ENCODE results near the gene GCGR.

Gene GCGR

DNA sequence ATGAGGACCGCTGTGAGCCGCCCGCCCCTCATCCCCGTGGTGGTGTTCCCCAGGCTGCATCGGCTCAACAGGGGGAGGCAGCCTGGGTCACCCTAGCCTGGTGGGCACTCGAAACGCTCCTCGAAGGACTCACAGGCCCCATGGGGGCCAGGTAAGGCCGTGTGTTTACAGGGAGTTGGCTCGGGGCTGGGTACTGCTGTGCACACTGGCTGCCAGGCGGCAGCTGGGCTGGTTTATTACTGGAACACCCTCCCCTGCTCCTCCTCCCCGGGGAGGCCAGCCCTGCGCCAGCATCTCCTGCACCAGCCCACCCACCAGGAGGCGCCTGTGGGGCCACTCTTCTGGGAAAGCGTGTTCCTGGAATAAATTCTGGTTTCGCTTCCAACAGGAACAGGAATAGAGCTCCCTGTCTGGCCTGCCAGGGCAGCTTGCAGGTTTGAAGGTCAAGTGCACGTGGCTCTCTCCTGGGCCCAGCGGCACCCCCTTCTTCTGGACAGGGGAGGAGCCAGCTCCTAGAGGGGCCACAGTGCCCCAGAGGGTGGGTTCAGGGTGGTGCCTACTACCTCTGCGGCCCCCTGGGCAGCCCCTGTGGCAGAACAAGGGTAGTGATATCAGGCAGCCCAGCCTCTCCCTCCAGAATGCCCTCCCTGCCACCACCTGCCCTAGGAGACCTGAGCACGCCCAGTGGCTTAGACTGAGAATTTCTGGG, 17.8 kb downstream of the GCGR start (continued):
- TF ChIP-seq, protein P1, sequence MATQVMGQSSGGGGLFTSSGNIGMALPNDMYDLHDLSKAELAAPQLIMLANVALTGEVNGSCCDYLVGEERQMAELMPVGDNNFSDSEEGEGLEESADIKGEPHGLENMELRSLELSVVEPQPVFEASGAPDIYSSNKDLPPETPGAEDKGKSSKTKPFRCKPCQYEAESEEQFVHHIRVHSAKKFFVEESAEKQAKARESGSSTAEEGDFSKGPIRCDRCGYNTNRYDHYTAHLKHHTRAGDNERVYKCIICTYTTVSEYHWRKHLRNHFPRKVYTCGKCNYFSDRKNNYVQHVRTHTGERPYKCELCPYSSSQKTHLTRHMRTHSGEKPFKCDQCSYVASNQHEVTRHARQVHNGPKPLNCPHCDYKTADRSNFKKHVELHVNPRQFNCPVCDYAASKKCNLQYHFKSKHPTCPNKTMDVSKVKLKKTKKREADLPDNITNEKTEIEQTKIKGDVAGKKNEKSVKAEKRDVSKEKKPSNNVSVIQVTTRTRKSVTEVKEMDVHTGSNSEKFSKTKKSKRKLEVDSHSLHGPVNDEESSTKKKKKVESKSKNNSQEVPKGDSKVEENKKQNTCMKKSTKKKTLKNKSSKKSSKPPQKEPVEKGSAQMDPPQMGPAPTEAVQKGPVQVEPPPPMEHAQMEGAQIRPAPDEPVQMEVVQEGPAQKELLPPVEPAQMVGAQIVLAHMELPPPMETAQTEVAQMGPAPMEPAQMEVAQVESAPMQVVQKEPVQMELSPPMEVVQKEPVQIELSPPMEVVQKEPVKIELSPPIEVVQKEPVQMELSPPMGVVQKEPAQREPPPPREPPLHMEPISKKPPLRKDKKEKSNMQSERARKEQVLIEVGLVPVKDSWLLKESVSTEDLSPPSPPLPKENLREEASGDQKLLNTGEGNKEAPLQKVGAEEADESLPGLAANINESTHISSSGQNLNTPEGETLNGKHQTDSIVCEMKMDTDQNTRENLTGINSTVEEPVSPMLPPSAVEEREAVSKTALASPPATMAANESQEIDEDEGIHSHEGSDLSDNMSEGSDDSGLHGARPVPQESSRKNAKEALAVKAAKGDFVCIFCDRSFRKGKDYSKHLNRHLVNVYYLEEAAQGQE (tag by site-specific recombination; IDR thresholded peaks at IDR 0.05): no peak
- TF ChIP-seq ZNF248 (tag by site-specific recombination; IDR thresholded peaks at IDR 0.05): no peak
- TF ChIP-seq, protein P2, sequence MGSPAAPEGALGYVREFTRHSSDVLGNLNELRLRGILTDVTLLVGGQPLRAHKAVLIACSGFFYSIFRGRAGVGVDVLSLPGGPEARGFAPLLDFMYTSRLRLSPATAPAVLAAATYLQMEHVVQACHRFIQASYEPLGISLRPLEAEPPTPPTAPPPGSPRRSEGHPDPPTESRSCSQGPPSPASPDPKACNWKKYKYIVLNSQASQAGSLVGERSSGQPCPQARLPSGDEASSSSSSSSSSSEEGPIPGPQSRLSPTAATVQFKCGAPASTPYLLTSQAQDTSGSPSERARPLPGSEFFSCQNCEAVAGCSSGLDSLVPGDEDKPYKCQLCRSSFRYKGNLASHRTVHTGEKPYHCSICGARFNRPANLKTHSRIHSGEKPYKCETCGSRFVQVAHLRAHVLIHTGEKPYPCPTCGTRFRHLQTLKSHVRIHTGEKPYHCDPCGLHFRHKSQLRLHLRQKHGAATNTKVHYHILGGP (tag by site-specific recombination; IDR thresholded peaks at IDR 0.05): no peak
- TF ChIP-seq GLIS2 (tag by site-specific recombination; IDR thresholded peaks at IDR 0.05): no peak; the same call in 1 of the 2 replicates
- TF ChIP-seq ZNF112 (tag by site-specific recombination; IDR thresholded peaks at IDR 0.05): no peak
- TF ChIP-seq, protein P3, sequence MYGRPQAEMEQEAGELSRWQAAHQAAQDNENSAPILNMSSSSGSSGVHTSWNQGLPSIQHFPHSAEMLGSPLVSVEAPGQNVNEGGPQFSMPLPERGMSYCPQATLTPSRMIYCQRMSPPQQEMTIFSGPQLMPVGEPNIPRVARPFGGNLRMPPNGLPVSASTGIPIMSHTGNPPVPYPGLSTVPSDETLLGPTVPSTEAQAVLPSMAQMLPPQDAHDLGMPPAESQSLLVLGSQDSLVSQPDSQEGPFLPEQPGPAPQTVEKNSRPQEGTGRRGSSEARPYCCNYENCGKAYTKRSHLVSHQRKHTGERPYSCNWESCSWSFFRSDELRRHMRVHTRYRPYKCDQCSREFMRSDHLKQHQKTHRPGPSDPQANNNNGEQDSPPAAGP (tag by site-specific recombination; IDR thresholded peaks at IDR 0.05): 0 out of 2 replicates have a peak, but pooled peaks have one; percentile 27
- TF ChIP-seq ZBTB21 (tag by site-specific recombination; IDR thresholded peaks at IDR 0.05): no peak
- TF ChIP-seq YY2 (tag by site-specific recombination; IDR thresholded peaks at IDR 0.05): no peak
- TF ChIP-seq BCL11B (tag by site-specific recombination; IDR thresholded peaks at IDR 0.05; ENCODE audit: low read depth): no peak
- no peak for TF ChIP-seq ZNF133 (tag by site-specific recombination; IDR thresholded peaks at IDR 0.05)
- TF ChIP-seq, protein P4, sequence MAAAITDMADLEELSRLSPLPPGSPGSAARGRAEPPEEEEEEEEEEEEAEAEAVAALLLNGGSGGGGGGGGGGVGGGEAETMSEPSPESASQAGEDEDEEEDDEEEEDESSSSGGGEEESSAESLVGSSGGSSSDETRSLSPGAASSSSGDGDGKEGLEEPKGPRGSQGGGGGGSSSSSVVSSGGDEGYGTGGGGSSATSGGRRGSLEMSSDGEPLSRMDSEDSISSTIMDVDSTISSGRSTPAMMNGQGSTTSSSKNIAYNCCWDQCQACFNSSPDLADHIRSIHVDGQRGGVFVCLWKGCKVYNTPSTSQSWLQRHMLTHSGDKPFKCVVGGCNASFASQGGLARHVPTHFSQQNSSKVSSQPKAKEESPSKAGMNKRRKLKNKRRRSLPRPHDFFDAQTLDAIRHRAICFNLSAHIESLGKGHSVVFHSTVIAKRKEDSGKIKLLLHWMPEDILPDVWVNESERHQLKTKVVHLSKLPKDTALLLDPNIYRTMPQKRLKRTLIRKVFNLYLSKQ (tag by site-specific recombination; IDR thresholded peaks at IDR 0.05; ENCODE audit: borderline replicate concordance): no peak
- no peak for TF ChIP-seq HOXC10 (CRISPR knock-in tag; IDR thresholded peaks at IDR 0.05)
- TF ChIP-seq ZNF146 (tag by site-specific recombination; IDR thresholded peaks at IDR 0.05): no peak
- TF ChIP-seq OSR2 (tag by site-specific recombination; IDR thresholded peaks at IDR 0.05): no peak
- TF ChIP-seq, protein P5, sequence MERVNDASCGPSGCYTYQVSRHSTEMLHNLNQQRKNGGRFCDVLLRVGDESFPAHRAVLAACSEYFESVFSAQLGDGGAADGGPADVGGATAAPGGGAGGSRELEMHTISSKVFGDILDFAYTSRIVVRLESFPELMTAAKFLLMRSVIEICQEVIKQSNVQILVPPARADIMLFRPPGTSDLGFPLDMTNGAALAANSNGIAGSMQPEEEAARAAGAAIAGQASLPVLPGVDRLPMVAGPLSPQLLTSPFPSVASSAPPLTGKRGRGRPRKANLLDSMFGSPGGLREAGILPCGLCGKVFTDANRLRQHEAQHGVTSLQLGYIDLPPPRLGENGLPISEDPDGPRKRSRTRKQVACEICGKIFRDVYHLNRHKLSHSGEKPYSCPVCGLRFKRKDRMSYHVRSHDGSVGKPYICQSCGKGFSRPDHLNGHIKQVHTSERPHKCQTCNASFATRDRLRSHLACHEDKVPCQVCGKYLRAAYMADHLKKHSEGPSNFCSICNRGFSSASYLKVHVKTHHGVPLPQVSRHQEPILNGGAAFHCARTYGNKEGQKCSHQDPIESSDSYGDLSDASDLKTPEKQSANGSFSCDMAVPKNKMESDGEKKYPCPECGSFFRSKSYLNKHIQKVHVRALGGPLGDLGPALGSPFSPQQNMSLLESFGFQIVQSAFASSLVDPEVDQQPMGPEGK (tag by site-specific recombination; IDR thresholded peaks at IDR 0.05): peak; percentile 63; the same call in 1 of the 2 replicates
- TF ChIP-seq, protein P6, sequence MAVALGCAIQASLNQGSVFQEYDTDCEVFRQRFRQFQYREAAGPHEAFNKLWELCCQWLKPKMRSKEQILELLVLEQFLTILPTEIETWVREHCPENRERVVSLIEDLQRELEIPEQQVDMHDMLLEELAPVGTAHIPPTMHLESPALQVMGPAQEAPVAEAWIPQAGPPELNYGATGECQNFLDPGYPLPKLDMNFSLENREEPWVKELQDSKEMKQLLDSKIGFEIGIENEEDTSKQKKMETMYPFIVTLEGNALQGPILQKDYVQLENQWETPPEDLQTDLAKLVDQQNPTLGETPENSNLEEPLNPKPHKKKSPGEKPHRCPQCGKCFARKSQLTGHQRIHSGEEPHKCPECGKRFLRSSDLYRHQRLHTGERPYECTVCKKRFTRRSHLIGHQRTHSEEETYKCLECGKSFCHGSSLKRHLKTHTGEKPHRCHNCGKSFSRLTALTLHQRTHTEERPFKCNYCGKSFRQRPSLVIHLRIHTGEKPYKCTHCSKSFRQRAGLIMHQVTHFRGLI (tag by site-specific recombination; IDR thresholded peaks at IDR 0.05): no peak
- TF ChIP-seq, protein P7, sequence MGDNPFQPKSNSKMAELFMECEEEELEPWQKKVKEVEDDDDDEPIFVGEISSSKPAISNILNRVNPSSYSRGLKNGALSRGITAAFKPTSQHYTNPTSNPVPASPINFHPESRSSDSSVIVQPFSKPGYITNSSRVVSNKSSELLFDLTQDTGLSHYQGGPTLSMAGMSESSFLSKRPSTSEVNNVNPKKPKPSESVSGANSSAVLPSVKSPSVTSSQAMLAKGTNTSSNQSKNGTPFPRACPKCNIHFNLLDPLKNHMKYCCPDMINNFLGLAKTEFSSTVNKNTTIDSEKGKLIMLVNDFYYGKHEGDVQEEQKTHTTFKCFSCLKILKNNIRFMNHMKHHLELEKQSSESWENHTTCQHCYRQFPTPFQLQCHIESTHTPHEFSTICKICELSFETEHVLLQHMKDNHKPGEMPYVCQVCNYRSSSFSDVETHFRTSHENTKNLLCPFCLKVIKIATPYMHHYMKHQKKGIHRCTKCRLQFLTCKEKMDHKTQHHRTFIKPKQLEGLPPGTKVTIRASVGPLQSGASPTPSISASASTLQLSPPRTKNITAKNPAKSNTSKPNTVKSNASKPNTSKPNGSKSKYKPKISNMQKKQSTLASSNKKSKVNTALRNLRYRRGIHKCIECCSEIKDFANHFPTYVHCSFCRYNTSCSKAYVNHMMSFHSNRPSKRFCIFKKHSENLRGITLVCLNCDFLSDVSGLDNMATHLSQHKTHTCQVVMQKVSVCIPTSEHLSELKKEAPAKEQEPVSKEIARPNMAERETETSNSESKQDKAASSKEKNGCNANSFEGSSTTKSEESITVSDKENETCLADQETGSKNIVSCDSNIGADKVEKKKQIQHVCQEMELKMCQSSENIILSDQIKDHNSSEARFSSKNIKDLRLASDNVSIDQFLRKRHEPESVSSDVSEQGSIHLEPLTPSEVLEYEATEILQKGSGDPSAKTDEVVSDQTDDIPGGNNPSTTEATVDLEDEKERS (tag by site-specific recombination; IDR thresholded peaks at IDR 0.05): no peak
- TF ChIP-seq ZNF677 (tag by site-specific recombination; IDR thresholded peaks at IDR 0.05): no peak
- TF ChIP-seq ZXDB (tag by site-specific recombination; IDR thresholded peaks at IDR 0.05): no peak
- no peak for TF ChIP-seq ZNF529 (tag by site-specific recombination; IDR thresholded peaks at IDR 0.05; ENCODE audit: insufficient replicate concordance)
- TF ChIP-seq ZNF132 (tag by site-specific recombination; IDR thresholded peaks at IDR 0.05; ENCODE audit: borderline replicate concordance): no peak
- TF ChIP-seq ZNF571 (tag by site-specific recombination; IDR thresholded peaks at IDR 0.05): no peak
- no peak for TF ChIP-seq ZFHX2 (tag by site-specific recombination; conservative IDR thresholded peaks at IDR 0.05)
